DOHH2 (cell line): Measurements from ENCODE around the gene LRIT1.

Experiments used
- H3F3A ChIP-seq: fragments of 200-600 bp; sonication (generic), shearing (Covaris generic); 2 replicates; pipeline ENCODE4 v1.6.0; 2016; ENCODE audit warnings: antibody characterized with exemption, mild to moderate bottlenecking; ENCODE audit not compliant: control insufficient read depth, insufficient read depth
- H3K27ac ChIP-seq: fragments of 200-600 bp; sonication (generic); 2 replicates; pipeline ENCODE4 v1.5.1; 2014; ENCODE audit warnings: low read depth, mild to moderate bottlenecking, low read length, moderate library complexity
- H3K27me3 ChIP-seq: fragments of 200-600 bp; sonication (generic); 2 replicates; pipeline ENCODE4 v1.6.1; 2014; ENCODE audit warnings: mild to moderate bottlenecking, low read length, mixed read lengths; ENCODE audit not compliant: control insufficient read depth
- H3K36me3 ChIP-seq: fragments of 200-600 bp; sonication (generic); 2 replicates; pipeline ENCODE4 v1.6.1; 2014; ENCODE audit warnings: mild to moderate bottlenecking, low read length, moderate library complexity, mixed read lengths; ENCODE audit not compliant: control insufficient read depth
- H3K4me1 ChIP-seq: fragments of 200-600 bp; sonication (generic); 2 replicates; pipeline ENCODE4 v1.6.1; 2014; ENCODE audit warnings: mild to moderate bottlenecking, low read length, mixed read lengths; ENCODE audit not compliant: control insufficient read depth
- H3K4me2 ChIP-seq: fragments of 200-600 bp; sonication (generic); 2 replicates; pipeline ENCODE4 v1.6.0; 2014; ENCODE audit warnings: mild to moderate bottlenecking, low read length, moderate library complexity
- H3K4me3 ChIP-seq: fragments of 200-600 bp; sonication (generic); 2 replicates; pipeline ENCODE4 v1.5.1; 2014; ENCODE audit warnings: mild to moderate bottlenecking, low read length, mixed read lengths
- H3K79me2 ChIP-seq: fragments of 200-600 bp; sonication (generic); 2 replicates; pipeline ENCODE4 v1.6.1; 2014; ENCODE audit warnings: mild to moderate bottlenecking, low read length, mixed read lengths; ENCODE audit not compliant: control insufficient read depth
- H3K9me2 ChIP-seq: fragments of 200-600 bp; sonication (generic); replicated peaks from 2 replicates; pipeline ENCODE4 v1.6.1; 2014; ENCODE audit warnings: mild to moderate bottlenecking, low read length, mixed read lengths; ENCODE audit not compliant: control insufficient read depth
- H3K9me3 ChIP-seq: fragments of 200-600 bp; sonication (generic); 2 replicates; pipeline ENCODE4 v1.6.1; 2014; ENCODE audit warnings: antibody characterized with exemption, low read length, mixed read lengths; ENCODE audit not compliant: control insufficient read depth, insufficient read depth
- H4K20me1 ChIP-seq: fragments of 200-600 bp; sonication (generic); 2 replicates; pipeline ENCODE4 v1.6.0; 2014; ENCODE audit warnings: low read depth, mild to moderate bottlenecking, antibody characterized with exemption, low read length, moderate library complexity; ENCODE audit not compliant: control insufficient read depth, insufficient read depth
- EZH2phosphoT487 ChIP-seq: fragments of 200-600 bp; sonication (generic); IDR thresholded peaks from 2 replicates; pipeline ENCODE4 v1.6.1; 2017; ENCODE audit warnings: borderline replicate concordance, mild to moderate bottlenecking, antibody characterized with exemption, low read length, moderate library complexity, mixed read lengths
- TF ChIP-seq, protein P1 (sequence below): fragments of 200-600 bp; sonication (generic); IDR thresholded peaks from one replicate; pipeline ENCODE4 v1.5.1; 2014; ENCODE audit warnings: antibody characterized with exemption, mild to moderate bottlenecking, low read depth, low read length; ENCODE audit not compliant: poor library complexity, severe bottlenecking

The LRIT1 gene

GRCh38 chr10:84201244-84201606 is 40.1 kb downstream of the LRIT1 start:
- H3K79me2 ChIP-seq: no peaks in the 10 kb centered on the region
- no peaks in the 10 kb centered on the region for H3K36me3 ChIP-seq
- peaks cover 11% of the 10 kb centered on the region for H3K27me3 ChIP-seq
- H3K4me3 ChIP-seq: no peak overlapping the region
- 0 out of 2 replicates have a peak, but pooled peaks cover 2% of the 10 kb centered on the region for H3K4me1 ChIP-seq
- H3K9me3 ChIP-seq: no peaks in the 10 kb centered on the region
- H3K9me2 ChIP-seq: no peaks in the 10 kb centered on the region
- no peak overlapping the region for H3K27ac ChIP-seq
- TF ChIP-seq, protein P1, sequence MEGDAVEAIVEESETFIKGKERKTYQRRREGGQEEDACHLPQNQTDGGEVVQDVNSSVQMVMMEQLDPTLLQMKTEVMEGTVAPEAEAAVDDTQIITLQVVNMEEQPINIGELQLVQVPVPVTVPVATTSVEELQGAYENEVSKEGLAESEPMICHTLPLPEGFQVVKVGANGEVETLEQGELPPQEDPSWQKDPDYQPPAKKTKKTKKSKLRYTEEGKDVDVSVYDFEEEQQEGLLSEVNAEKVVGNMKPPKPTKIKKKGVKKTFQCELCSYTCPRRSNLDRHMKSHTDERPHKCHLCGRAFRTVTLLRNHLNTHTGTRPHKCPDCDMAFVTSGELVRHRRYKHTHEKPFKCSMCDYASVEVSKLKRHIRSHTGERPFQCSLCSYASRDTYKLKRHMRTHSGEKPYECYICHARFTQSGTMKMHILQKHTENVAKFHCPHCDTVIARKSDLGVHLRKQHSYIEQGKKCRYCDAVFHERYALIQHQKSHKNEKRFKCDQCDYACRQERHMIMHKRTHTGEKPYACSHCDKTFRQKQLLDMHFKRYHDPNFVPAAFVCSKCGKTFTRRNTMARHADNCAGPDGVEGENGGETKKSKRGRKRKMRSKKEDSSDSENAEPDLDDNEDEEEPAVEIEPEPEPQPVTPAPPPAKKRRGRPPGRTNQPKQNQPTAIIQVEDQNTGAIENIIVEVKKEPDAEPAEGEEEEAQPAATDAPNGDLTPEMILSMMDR: no peak
- TF ChIP-seq EZH2phosphoT487: no peak
- H4K20me1 ChIP-seq: no peaks in the 10 kb centered on the region
- no peaks in the 10 kb centered on the region for H3F3A ChIP-seq
- H3K4me2 ChIP-seq: no peak overlapping the region

DNA sequence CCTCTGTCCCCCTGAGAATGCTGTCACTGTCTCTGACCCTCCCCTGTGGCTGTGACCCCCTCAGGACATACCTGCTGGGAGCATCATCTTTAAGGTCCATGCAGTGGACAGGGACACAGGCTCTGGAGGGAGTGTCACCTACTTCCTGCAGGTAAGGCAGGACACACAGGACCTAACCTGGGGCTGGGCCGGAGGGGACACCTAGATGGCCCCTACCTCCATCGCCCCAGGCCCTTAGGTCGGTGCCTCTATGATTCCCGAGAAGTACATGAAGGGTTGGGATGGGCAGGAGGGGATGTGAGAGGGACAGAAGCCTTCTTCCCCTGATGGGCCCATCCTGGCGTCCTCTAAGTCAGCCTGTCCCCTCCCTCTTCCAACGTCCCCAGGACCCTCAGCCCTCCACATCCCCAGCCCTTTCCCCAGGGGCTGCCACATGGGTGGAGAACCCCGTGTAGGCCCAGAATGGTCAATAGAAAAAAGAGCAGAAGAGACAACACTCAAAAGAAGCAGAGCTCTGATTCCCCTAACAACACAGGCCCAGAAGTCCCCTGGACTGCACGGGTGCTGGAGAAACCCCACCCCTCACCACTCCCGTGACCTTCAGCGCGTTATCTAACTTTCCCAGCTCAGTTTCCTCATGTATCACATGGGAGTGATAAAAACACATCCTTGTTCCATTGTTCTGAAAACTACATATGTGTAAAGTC is 40.7 kb downstream of the LRIT1 start:
- H3K9me3 ChIP-seq: no peaks in the 10 kb centered on the region
- peaks cover 16% of the 10 kb centered on the region for H3K27me3 ChIP-seq
- H3K4me3 ChIP-seq: no peak overlapping the region
- no peaks in the 10 kb centered on the region for H3F3A ChIP-seq
- 0 out of 2 replicates have a peak, but pooled peaks cover 2% of the 10 kb centered on the region for H3K4me1 ChIP-seq
- no peaks in the 10 kb centered on the region for H3K36me3 ChIP-seq
- H3K9me2 ChIP-seq: no peaks in the 10 kb centered on the region
- no peak overlapping the region for H3K27ac ChIP-seq
- no peak overlapping the region for H3K4me2 ChIP-seq
- TF ChIP-seq EZH2phosphoT487: no peak
- TF ChIP-seq, protein P1: no peak
- H4K20me1 ChIP-seq: no peaks in the 10 kb centered on the region
- no peaks in the 10 kb centered on the region for H3K79me2 ChIP-seq

- no peaks in the 10 kb centered on the region for H3F3A ChIP-seq
- peaks cover 4% of the 10 kb centered on the region; the same call in 1 of the 2 replicates for H3K4me1 ChIP-seq
- H3K4me2 ChIP-seq: no peak overlapping the region
- H3K36me3 ChIP-seq: no peaks in the 10 kb centered on the region
- H3K9me2 ChIP-seq: no peaks in the 10 kb centered on the region
- TF ChIP-seq EZH2phosphoT487: no peak
- H3K27ac ChIP-seq: no peak overlapping the region
- H3K79me2 ChIP-seq: no peaks in the 10 kb centered on the region
- H3K4me3 ChIP-seq: no peak overlapping the region
- no peaks in the 10 kb centered on the region for H4K20me1 ChIP-seq
- H3K27me3 ChIP-seq: peaks cover 40% of the 10 kb centered on the region
- H3K9me3 ChIP-seq: no peaks in the 10 kb centered on the region
Observed at GRCh38 chr10:84198206-84198915, 43.0 kb downstream of the LRIT1 start.

DNA sequence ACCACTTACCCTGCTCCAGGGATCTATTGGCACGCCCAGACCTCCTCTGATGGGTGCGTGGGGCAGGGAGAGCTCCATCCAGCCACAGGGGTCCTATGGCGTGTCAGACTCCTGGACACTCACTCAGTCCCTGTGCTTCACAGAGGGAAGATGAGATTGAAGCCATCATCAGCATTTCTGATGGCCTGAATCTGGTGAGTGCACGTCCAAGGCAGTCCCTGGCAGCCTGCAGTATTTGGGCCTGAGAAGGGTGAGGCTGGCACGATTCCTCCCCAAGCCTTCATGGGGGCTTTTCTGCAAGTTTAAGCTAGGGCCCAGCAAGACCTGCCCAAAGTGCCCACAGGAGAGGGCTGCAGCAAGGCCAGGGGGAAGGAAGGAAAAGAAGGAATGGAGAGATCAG is 43.7 kb downstream of the LRIT1 start:
- H3K9me2 ChIP-seq: no peaks in the 10 kb centered on the region
- peaks cover 45% of the 10 kb centered on the region for H3K27me3 ChIP-seq
- H3K4me3 ChIP-seq: no peak overlapping the region
- no peaks in the 10 kb centered on the region for H3F3A ChIP-seq
- H3K4me1 ChIP-seq: peaks cover 4% of the 10 kb centered on the region; the same call in 1 of the 2 replicates
- H3K36me3 ChIP-seq: no peaks in the 10 kb centered on the region
- no peak overlapping the region for H3K4me2 ChIP-seq
- H4K20me1 ChIP-seq: no peaks in the 10 kb centered on the region
- no peak overlapping the region for H3K27ac ChIP-seq
- no peaks in the 10 kb centered on the region for H3K9me3 ChIP-seq
- H3K79me2 ChIP-seq: no peaks in the 10 kb centered on the region
- TF ChIP-seq EZH2phosphoT487: no peak
- TF ChIP-seq, protein P1: no peak
